Astrocyte of the spinal cord (primary cell): ENCODE data around the gene MYO1E.

Source experiments
- DNase-seq: peaks from one replicate; pipeline ENCODE4 v3.0.0; 2011; ENCODE audit warnings: low read depth, low spot score
- H3K4me3 ChIP-seq: 2 replicates; pipeline ENCODE4 v1.5.1; 2011; ENCODE audit warnings: low read depth, mild to moderate bottlenecking, low read length, moderate library complexity
- in situ Hi-C: cut with HindIII; loops from 2 replicates; pipeline ENCODE4 v1.10.0; 2017; ENCODE audit warnings: low sequenced_read_pairs
- TF ChIP-seq, protein P1 (sequence below): IDR thresholded peaks from 2 replicates; pipeline ENCODE4 v1.5.1; 2012; ENCODE audit warnings: low read depth, mild to moderate bottlenecking, low read length, inconsistent platforms

MYO1E gene

GRCh38 chr15:59294574-59295260 lies 78.0 kb downstream of the MYO1E start:
- H3K4me3 ChIP-seq, result no peak overlapping the region
- peak; percentile 95 for DNase-seq
- TF ChIP-seq, protein P1, sequence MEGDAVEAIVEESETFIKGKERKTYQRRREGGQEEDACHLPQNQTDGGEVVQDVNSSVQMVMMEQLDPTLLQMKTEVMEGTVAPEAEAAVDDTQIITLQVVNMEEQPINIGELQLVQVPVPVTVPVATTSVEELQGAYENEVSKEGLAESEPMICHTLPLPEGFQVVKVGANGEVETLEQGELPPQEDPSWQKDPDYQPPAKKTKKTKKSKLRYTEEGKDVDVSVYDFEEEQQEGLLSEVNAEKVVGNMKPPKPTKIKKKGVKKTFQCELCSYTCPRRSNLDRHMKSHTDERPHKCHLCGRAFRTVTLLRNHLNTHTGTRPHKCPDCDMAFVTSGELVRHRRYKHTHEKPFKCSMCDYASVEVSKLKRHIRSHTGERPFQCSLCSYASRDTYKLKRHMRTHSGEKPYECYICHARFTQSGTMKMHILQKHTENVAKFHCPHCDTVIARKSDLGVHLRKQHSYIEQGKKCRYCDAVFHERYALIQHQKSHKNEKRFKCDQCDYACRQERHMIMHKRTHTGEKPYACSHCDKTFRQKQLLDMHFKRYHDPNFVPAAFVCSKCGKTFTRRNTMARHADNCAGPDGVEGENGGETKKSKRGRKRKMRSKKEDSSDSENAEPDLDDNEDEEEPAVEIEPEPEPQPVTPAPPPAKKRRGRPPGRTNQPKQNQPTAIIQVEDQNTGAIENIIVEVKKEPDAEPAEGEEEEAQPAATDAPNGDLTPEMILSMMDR, result no peak
- in situ Hi-C loops, result no loop called here

- peak; percentile 72 for DNase-seq
- H3K4me3 ChIP-seq, result no peak overlapping the region
- in situ Hi-C loops, result no loop called here
- TF ChIP-seq, protein P1, result no peak
Measured at GRCh38 chr15:59292442-59293151, 80.1 kb downstream of the MYO1E start.

DNA sequence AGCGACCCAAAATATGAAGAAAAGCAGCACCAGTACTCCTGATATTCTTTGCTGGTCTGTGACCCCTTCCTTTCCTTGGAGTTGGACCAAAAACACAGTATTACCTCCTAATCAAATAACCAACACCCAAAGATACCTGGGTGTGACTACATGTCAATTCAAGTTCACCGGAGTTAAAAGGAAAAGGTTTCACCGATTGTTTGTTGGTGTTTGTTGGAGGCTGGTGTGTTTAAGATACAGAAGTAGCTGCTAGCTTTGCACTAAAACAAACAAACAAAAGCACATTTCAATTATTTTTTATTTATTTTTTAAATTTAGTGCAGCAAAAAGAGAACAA lies 81.5 kb downstream of the MYO1E start:
- TF ChIP-seq, protein P1, result no peak
- in situ Hi-C loops, result no loop called here
- DNase-seq, result no peak
- no peak overlapping the region for H3K4me3 ChIP-seq

- DNase-seq, result no peak
- no peak overlapping the region for H3K4me3 ChIP-seq
- in situ Hi-C loops, result no loop called here
- TF ChIP-seq, protein P1, result no peak
Measured at GRCh38 chr15:59290295-59291212, 82.1 kb downstream of the MYO1E start.

DNA sequence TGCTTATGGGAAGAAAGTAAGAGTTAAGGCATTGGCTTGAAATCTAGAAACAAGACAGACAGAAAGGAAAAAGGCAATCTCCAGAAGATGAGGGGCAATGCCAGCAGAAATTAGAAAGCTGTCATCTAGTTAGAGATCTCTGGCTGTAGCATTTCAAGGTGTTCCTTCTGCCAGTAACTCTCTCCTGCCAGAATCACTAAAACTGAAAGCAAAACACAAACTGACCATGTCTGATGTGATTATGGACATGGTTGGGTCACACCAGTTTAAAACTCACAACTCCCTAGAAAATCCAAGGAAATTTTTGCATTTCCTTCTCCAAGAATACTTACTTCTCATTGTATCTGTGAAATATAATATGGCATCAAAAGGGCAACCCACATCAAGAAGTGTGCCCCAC lies 83.1 kb downstream of the MYO1E start:
- no peak for DNase-seq
- in situ Hi-C loops, result no loop called here
- TF ChIP-seq, protein P1, result no peak
- H3K4me3 ChIP-seq, result no peak overlapping the region

- in situ Hi-C loops, result no loop called here
- TF ChIP-seq, protein P1, result no peak
Measured at GRCh38 chr15:59283717-59284391, 88.8 kb downstream of the MYO1E start.

More at GRCh38 chr15:59283717-59284391, 88.8 kb downstream of the MYO1E start:
- no peak for DNase-seq
- H3K4me3 ChIP-seq, result no peak overlapping the region
